OCI-LY3 (cell line): ENCODE data around the gene NFATC2IP.

ENCODE experiments used
- H2AFZ ChIP-seq: fragments of 200-600, 300-600 bp; shearing (Covaris generic); 2 replicates; pipeline ENCODE4 v1.6.0; 2014; ENCODE audit warnings: antibody characterized with exemption, low read depth, low read length
- H3K27ac ChIP-seq: fragments of 200-600, 300-600 bp; sonication (generic); 2 replicates; pipeline ENCODE4 v1.5.1; 2014; ENCODE audit warnings: mild to moderate bottlenecking, low read length, moderate library complexity, mixed read lengths
- H3K27me3 ChIP-seq: fragments of 200-600, 300-600 bp; sonication (generic); 2 replicates; pipeline ENCODE4 v1.6.1; 2014; ENCODE audit warnings: low read depth, low read length, mixed read lengths
- H3K36me3 ChIP-seq: fragments of 200-600, 300-600 bp; sonication (generic); replicated peaks from 2 replicates; pipeline ENCODE3; 2014; ENCODE audit warnings: low read depth, low read length, mixed read lengths
- H3K4me1 ChIP-seq: fragments of 300-600, 200-600 bp; sonication (generic); 2 replicates; pipeline ENCODE4 v1.6.1; 2014; ENCODE audit warnings: low read length, mixed read lengths
- H3K4me2 ChIP-seq: fragments of 200-600, 300-600 bp; sonication (generic); 2 replicates; pipeline ENCODE4 v1.6.1; 2014; ENCODE audit warnings: low read length, mixed read lengths
- H3K4me3 ChIP-seq: fragments of 300-600, 200-600 bp; sonication (generic); 2 replicates; pipeline ENCODE4 v1.5.1; 2014; ENCODE audit warnings: antibody characterized with exemption, mild to moderate bottlenecking, low read length, moderate library complexity
- H3K79me2 ChIP-seq: fragments of 300-600, 200-600 bp; shearing (Covaris generic); 2 replicates; pipeline ENCODE4 v1.6.1; 2014; ENCODE audit warnings: mild to moderate bottlenecking, low read length, mixed read lengths
- H3K9ac ChIP-seq: fragments of 300-600, 200-600 bp; shearing (Covaris generic); 2 replicates; pipeline ENCODE4 v1.6.0; 2014; ENCODE audit warnings: mild to moderate bottlenecking, low read length, moderate library complexity
- H3K9me3 ChIP-seq: fragments of 200-600, 300-600 bp; shearing (Covaris generic); 2 replicates; pipeline ENCODE4 v1.6.1; 2014; ENCODE audit warnings: low read length, mixed read lengths; ENCODE audit not compliant: insufficient read depth
- H4K20me1 ChIP-seq: fragments of 200-600, 300-600 bp; sonication (generic); 2 replicates; pipeline ENCODE4 v1.6.1; 2016; ENCODE audit warnings: low read length, mixed read lengths; ENCODE audit not compliant: insufficient read depth
- EZH2phosphoT487 ChIP-seq: fragments of 200-600 bp; shearing (Covaris generic); IDR thresholded peaks from 2 replicates; pipeline ENCODE4 v1.6.1; 2018; ENCODE audit warnings: antibody characterized with exemption, mixed run types, low read depth
- TF ChIP-seq, protein P1 (sequence below): fragments of 200-600, 300-600 bp; sonication (generic); IDR thresholded peaks from 2 replicates; pipeline ENCODE4 v1.5.1; 2014; ENCODE audit warnings: antibody characterized with exemption, low read length, low read depth

NFATC2IP gene

DNA sequence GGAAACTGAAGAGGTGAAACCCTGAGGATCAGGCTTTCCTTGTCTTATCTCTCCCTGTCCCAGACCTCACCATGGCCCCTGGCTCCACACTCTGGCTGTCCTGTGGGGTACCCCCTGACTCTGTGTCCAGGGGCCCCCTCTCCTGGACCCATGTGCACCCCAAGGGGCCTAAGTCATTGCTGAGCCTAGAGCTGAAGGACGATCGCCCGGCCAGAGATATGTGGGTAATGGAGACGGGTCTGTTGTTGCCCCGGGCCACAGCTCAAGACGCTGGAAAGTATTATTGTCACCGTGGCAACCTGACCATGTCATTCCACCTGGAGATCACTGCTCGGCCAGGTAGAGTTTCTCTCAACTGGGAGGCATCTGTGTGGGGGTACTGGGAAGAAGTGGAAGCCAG, 17.6 kb upstream of the NFATC2IP start:
- no peak overlapping the region for H3K4me2 ChIP-seq
- H2AFZ ChIP-seq, result no peak overlapping the region
- peaks cover 20% of the 10 kb centered on the region for H3K4me1 ChIP-seq

GRCh38 chr16:28935346-28935745, 15.4 kb upstream of the NFATC2IP start:
- Histone ChIP-seq H3K9ac (no peak overlapping the region), H3K4me3 (no peak overlapping the region), H2AFZ (no peak overlapping the region), H3K4me1 (peaks cover 17% of the 10 kb centered on the region), H3K36me3 (no peaks in the 10 kb centered on the region), H3K27me3 (no peaks in the 10 kb centered on the region), H4K20me1 (no peaks in the 10 kb centered on the region), H3K9me3 (no peaks in the 10 kb centered on the region), H3K4me2 (no peak overlapping the region), H3K79me2 (no peaks in the 10 kb centered on the region), H3K27ac (no peak overlapping the region)
- TF ChIP-seq EZH2phosphoT487, result no peak
- TF ChIP-seq, protein P1, sequence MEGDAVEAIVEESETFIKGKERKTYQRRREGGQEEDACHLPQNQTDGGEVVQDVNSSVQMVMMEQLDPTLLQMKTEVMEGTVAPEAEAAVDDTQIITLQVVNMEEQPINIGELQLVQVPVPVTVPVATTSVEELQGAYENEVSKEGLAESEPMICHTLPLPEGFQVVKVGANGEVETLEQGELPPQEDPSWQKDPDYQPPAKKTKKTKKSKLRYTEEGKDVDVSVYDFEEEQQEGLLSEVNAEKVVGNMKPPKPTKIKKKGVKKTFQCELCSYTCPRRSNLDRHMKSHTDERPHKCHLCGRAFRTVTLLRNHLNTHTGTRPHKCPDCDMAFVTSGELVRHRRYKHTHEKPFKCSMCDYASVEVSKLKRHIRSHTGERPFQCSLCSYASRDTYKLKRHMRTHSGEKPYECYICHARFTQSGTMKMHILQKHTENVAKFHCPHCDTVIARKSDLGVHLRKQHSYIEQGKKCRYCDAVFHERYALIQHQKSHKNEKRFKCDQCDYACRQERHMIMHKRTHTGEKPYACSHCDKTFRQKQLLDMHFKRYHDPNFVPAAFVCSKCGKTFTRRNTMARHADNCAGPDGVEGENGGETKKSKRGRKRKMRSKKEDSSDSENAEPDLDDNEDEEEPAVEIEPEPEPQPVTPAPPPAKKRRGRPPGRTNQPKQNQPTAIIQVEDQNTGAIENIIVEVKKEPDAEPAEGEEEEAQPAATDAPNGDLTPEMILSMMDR, result no peak

More for the DNA sequence above, 17.6 kb upstream of the NFATC2IP start:
- Histone ChIP-seq H3K27me3 (no peaks in the 10 kb centered on the region), H4K20me1 (no peaks in the 10 kb centered on the region), H3K4me3 (no peak overlapping the region), H3K27ac (no peak overlapping the region), H3K9me3 (no peaks in the 10 kb centered on the region), H3K9ac (no peak overlapping the region), H3K79me2 (no peaks in the 10 kb centered on the region), H3K36me3 (no peaks in the 10 kb centered on the region)
- TF ChIP-seq, protein P1, result no peak
- no peak for TF ChIP-seq EZH2phosphoT487

DNA sequence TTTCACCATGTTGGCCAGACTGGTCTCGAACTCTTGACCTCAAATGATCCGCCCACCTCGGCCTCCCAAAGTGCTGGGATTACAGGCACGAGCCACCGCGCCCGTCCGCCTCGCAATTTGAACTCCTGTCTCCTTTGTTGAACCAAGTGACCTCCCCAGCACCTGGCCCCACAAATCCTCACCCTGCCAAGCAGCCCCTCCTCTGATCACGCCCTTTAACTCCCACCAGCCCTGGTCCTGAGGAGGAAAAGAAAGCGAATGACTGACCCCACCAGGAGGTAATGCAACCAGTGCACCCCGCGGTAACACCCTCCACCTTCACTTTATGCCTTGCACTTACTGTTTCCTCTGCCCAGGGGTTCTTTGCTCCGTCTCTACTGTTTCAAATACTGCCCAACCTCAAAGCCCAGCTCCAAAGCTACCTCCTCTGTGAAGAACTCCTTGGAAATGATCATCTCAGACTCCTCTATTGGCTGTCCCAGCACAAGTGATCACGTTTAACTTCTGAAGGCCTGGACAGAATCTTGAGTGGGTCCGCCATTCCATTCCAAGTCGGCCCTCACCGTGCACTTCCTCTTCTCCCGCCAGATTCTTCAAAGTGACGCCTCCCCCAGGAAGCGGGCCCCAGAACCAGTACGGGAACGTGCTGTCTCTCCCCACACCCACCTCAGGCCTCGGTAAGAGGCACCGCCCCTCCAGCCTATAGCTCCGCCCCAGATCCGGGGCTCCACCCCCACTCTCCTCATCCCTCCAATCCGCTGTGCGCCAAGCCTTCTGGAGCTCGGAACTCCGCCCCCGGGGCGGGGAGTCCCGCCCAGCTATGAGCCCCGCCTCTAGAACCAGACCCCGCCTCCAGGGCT, 14.6 kb upstream of the NFATC2IP start:
- Histone ChIP-seq H3K4me1 (peaks cover 9% of the 10 kb centered on the region), H4K20me1 (no peaks in the 10 kb centered on the region), H3K36me3 (no peaks in the 10 kb centered on the region), H3K4me3 (no peak overlapping the region), H3K9ac (no peak overlapping the region), H3K27ac (no peak overlapping the region), H3K4me2 (no peak overlapping the region), H3K27me3 (no peaks in the 10 kb centered on the region), H3K79me2 (no peaks in the 10 kb centered on the region), H3K9me3 (no peaks in the 10 kb centered on the region), H2AFZ (no peak overlapping the region)
- TF ChIP-seq, protein P1, result no peak
- no peak for TF ChIP-seq EZH2phosphoT487

- 0 out of 2 replicates have a peak, but pooled peaks cover 3% of the 10 kb centered on the region for H3K4me1 ChIP-seq
- no peaks in the 10 kb centered on the region for H4K20me1 ChIP-seq
- no peak overlapping the region for H3K9ac ChIP-seq
- no peaks in the 10 kb centered on the region for H3K79me2 ChIP-seq
- no peak overlapping the region for H3K4me3 ChIP-seq
- TF ChIP-seq, protein P1, result no peak
- TF ChIP-seq EZH2phosphoT487, result no peak
- no peaks in the 10 kb centered on the region for H3K9me3 ChIP-seq
- H3K36me3 ChIP-seq, result no peaks in the 10 kb centered on the region
- no peak overlapping the region for H3K27ac ChIP-seq
- H3K4me2 ChIP-seq, result no peak overlapping the region
- H3K27me3 ChIP-seq, result no peaks in the 10 kb centered on the region
- no peak overlapping the region for H2AFZ ChIP-seq
Observed at GRCh38 chr16:28936784-28937155, 14.0 kb upstream of the NFATC2IP start.
